Right cardiac atrium (tissue), 5 donors: Measurements from ENCODE around the gene YIF1A. TPM values are rescaled to one million over a fixed set of nuclear protein-coding genes. Genes with fewer than 3 reads are reported as not detected.
A peak's percentile ranks its signal among the peaks of the same experiment; 100 is the strongest.

Experiments used
- ATAC-seq, 2 donors: fragments of 200-7000 bp; cut with Tn5 transposase; one replicate each; pipeline versions ENCODE4 v1.8.0 to v1.9.1; 2020; ENCODE audit warnings: moderate library complexity in 2 of 2, mild to moderate bottlenecking in 1 of 2
- DNase-seq, 3 donors: peaks; one replicate each; pipeline ENCODE4 v3.0.0-alpha.2; 2020
- H3K27ac ChIP-seq: one replicate; pipeline ENCODE4 v1.5.1; 2013; ENCODE audit warnings: mild to moderate bottlenecking, low read length, control low read depth, moderate library complexity
- H3K27me3 ChIP-seq: one replicate; pipeline ENCODE4 v1.6.1; 2013; ENCODE audit not compliant: control insufficient read depth, insufficient read depth
- H3K4me1 ChIP-seq: one replicate; pipeline ENCODE4 v1.6.1; 2013; ENCODE audit warnings: low read length; ENCODE audit not compliant: control insufficient read depth, insufficient read depth
- H3K4me3 ChIP-seq: one replicate; pipeline ENCODE4 v1.5.1; 2013; ENCODE audit warnings: low read length, control low read depth
- H3K9me3 ChIP-seq: one replicate; pipeline ENCODE4 v1.6.1; 2013; ENCODE audit warnings: low read length; ENCODE audit not compliant: control insufficient read depth
- WGBS: extraction: QIAGEN DNeasy Blood & Tissue Kit; methylation state at CpG from one replicate; pipeline ENCODE4 v1.1.7; 2013; 5-methylcytosine and 5-hydroxymethylcytosine counted together
- intact Hi-C, 4 donors: fragments of 100-400 bp; cut with DNase I; formaldehyde crosslinking; loops; one replicate each; pipeline versions ENCODE4 v1.11.0 to v1.14.0; 2022 to 2023
- long read RNA-seq, 4 donors: library from polyadenylated mRNA; unstranded; transcript quantifications; one replicate each; pipeline ENCODE4 v2.0.0, GENCODE V29; 2020 to 2021
- polyA plus RNA-seq: library from polyadenylated mRNA; stranded (reverse); fragments of 200-250 nt; gene quantifications from one replicate; pipeline ENCODE4 v1.2.3, GENCODE V29; 2013
- total RNA-seq, 4 donors: library from RNA; stranded (reverse); fragmentation: NEBNext Ultra II Directional; extraction: Animal tissue kit (Norgen Biotek cat#: 25700); gene quantifications; one replicate each; pipeline ENCODE4 v1.2.1, GENCODE V29; 2021
- donor health status: healthy with polysubstance abuse.
- donor health status: DM: no; HTN: yes; CAD: no.
- donor health status: DM: no; HTN: no; CAD: no.
- donor health status: DM: no; HTN: yes; CAD: no; lungs with severe emphysema.
- donor health status: DM: yes; HTN: yes; CAD: no.

The YIF1A gene, protein sequence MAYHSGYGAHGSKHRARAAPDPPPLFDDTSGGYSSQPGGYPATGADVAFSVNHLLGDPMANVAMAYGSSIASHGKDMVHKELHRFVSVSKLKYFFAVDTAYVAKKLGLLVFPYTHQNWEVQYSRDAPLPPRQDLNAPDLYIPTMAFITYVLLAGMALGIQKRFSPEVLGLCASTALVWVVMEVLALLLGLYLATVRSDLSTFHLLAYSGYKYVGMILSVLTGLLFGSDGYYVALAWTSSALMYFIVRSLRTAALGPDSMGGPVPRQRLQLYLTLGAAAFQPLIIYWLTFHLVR
- total RNA-seq (10 to 100 TPM; 48.0 to 65.3 (median 50.5) TPM), polyA plus RNA-seq (56.1 TPM)
- long read RNA-seq, donor 1, transcript YIF1A-201 (7 exons, 943 nt): minor isoform, 11 of 150 reads
- long read RNA-seq, donor 1, transcript YIF1A-203 (8 exons, 1,124 nt): major isoform, 118 of 150 reads
- long read RNA-seq, donor 1, partial matches to known transcripts: 8 of 150 reads
- long read RNA-seq, donor 1, other reads (novel, unspliced or antisense): 11 of 150 reads
- long read RNA-seq, donor 2, transcript YIF1A-201 (7 exons, 943 nt): minor isoform, 6 of 60 reads
- long read RNA-seq, donor 2, transcript YIF1A-203 (8 exons, 1,124 nt): major isoform, 44 of 60 reads
- long read RNA-seq, donor 2, partial matches to known transcripts: 6 of 60 reads
- long read RNA-seq, donor 2, other reads (novel, unspliced or antisense): 3 of 60 reads
- long read RNA-seq, donor 3, transcript YIF1A-203 (8 exons, 1,124 nt): major isoform, 121 of 160 reads
- long read RNA-seq, donor 3, partial matches to known transcripts: 18 of 160 reads
- long read RNA-seq, donor 3, other reads (novel, unspliced or antisense): 17 of 160 reads
- long read RNA-seq, donor 4, transcript YIF1A-203 (8 exons, 1,124 nt): major isoform, 45 of 62 reads
- long read RNA-seq, donor 4, partial matches to known transcripts: 9 of 62 reads
- long read RNA-seq, donor 4, other reads (novel, unspliced or antisense): 4 of 62 reads

DNA sequence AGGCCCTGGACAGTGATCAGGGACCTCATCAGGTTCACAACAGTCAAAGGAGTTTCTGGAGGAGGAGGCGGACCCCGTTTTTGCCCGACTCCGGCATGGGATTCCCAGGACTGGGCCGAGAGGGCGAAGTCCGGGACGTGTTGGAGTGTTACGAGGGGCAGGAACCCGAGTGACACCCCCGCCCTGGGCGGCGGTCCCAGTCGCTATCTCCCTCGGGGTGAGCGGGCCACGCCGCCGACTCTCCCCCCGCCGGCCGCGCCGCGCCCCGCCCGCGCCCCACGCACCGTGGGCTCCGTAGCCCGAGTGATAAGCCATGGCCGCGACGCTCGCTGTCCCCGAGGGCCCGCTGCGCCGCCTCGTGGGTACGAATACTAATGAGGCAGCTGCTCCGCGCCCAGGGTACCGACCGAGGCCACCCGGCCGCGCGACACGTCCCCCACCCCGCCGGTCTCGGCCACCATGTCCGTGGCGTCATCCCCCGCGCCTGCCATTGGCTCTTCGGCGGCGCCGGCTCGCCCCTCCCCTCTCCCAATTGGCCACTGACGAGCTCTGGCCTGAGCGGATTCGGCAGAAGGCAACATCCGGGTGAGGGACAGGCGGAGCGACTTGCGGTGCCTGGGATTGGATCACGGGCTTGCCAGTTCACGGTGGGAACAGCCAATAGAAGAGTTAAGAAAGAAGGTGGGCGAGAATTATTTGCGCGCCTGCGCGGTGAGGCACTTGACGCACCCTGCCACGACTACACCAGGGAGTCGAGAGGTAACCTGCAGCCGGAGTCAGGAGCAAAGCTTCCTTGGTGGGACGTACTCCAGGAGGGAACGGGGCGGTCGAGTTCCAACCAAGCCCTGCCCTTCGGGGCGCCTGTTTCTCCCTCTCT is at the start of gene YIF1A:
Gene YIF1A (minus strand): TSS at position 473 of the 877 bp plus-strand sequence. CDS start 158 bp downstream, at position 315.
- Histone ChIP-seq H3K4me1 (peaks cover 10% of the 10 kb centered on the region), H3K4me3 (peak within 1 kb of the TSS; percentile 63), H3K27ac (peak within 1 kb of the TSS; percentile 76), H3K27me3 (no peaks in the 10 kb centered on the region), H3K9me3 (no peaks in the 10 kb centered on the region)
- DNase-seq (peak; percentile 99 to 100 (median 99)), ATAC-seq (peak; percentile 96)
- intact Hi-C loops: no loop called here
- under 1% methylated on average over 87 of the region's 87 CpGs for WGBS

DNA sequence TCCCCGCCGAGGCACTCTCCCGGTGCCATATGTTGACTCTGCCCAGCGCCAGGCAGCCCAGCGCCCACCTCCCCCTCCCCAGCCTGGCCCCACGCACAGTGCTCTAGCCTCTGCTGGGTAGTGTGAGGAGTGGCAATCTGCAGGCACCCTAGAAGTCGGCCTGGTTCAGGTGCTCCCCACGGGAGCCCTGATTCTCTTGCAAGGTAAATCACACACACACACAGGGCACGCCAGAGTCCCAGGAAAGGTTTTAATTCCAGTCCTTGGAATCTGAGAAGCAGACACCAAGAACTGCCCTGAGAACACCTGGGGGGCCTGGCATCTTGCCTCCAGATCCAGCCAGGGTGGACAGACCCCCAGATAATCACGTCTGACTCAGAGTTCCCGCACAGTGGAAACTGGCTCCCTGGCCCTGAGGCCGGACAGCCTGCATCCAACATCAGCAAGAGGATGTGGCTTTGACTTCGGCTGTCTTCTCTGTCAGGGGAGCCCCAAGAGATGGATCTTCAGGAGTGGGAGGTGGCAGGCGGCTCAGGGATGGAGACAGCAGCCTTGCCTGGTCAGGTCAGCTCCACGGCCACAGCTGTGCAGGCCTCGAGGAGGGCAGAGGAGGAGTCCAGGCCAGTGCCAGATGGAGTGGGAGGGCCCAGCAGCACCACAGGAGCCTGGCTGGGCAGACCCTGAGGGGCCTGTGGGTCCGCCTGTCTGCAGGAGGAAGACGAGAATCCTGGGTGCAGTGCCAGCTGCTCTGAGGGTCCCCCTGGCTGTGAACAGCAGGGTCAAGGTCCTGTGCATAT is 48.4 kb upstream of the YIF1A start:
- ATAC-seq (peak in 1 of 2 donors; percentile 7), DNase-seq (peak; percentile 15 to 60 (median 55))
- H3K4me3 ChIP-seq: no peak overlapping the region
- no peaks in the 10 kb centered on the region for H3K27me3 ChIP-seq
- intact Hi-C loops: no loop called here
- no peaks in the 10 kb centered on the region for H3K9me3 ChIP-seq
- 65% methylated on average over 18 of the region's 18 CpGs for WGBS
- H3K4me1 ChIP-seq: peaks cover 3% of the 10 kb centered on the region
- no peak overlapping the region for H3K27ac ChIP-seq

DNA sequence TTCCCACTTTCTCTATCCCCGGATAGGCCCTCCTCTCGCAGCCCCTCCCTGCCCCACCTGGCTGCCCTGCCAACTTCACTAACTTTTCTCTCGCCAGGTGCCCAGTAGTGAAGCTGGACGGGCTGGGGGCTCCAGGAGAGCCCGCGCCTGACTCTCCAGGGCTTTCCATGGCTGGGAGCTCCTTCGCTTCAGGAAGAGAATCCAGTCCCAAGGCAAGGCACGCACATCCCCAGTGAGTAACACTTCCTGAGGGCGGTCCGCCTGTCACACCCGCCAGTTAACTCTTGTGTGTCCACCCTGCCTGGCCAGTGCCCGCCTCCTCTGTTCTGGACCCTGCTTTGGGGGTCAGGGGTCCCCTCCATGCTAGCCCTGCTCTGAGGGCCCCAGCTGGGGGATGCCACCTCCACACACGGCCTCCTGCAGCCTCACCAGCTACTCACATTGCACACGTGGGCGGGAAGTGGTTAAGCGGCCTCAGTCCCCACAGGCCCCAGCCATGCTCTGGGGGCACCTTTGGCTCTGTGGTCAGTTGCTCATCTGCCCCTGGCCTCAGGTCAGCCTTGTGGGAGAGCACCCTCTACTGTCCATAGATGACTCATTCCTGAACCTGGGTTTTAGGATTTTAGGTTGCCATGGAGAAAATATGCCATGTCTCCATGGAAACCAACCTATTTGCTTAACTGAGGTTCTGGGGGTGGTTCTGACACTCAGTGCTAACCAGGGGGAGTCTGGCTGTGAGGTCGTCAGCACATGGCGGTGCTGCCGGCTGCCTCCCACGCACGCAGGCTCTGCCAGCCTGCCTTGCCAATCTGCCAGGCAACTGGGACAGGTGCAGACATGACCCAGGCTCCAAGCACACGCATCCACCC is 47.5 kb upstream of the YIF1A start, which contains the start of gene RIN1:
Gene RIN1 (minus strand): TSS at position 201 of the 869 bp plus-strand sequence. CDS start 32 bp downstream, at position 169.
- H3K27me3 ChIP-seq: no peaks in the 10 kb centered on the region
- DNase-seq (peak; percentile 77 to 83 (median 81)), ATAC-seq (peak; percentile 65 to 87)
- H3K9me3 ChIP-seq: no peaks in the 10 kb centered on the region
- intact Hi-C loops: no loop called here
- peaks cover 3% of the 10 kb centered on the region for H3K4me1 ChIP-seq
- 12% methylated on average over 22 of the region's 22 CpGs for WGBS
- H3K27ac ChIP-seq: peak within 1 kb of the TSS; percentile 16
- peak within 1 kb of the TSS; percentile 46 for H3K4me3 ChIP-seq

DNA sequence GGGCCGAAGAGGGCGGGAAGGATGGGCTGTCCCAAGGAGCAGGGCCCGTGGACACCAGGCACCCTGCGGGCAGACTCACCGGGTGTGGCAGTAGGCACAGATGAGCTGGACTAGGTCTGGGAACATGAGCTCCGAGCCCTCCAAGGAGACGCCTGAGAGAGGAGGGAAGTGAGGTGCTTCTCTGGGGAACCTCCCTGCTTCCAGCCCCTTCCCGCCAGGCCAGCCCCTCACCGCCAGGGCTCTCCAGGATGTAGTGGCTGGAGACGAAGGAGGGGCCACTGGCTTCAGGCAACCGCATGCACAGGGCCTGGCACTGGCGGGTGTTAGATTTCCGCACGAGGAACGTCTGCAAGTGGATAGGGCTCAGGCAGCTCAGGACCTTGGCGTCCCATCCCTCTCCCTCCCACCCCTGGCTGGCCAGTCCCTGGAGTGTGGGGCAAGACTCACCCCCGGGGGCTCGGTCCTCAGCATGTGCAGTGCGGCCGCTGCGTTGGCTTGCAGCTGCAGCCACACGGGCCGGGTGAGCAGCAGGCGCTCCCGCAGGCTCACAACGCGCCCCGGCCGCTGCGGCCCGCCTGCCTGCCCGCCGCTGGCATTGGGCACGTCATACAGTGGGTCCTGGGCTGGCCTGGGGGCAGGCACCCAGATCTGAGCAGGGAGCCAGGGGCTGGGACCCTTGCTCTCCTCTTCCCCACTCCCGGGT is 46.7 kb upstream of the YIF1A start:
- Histone ChIP-seq H3K4me3 (peak overlapping the region; percentile 46), H3K27me3 (no peaks in the 10 kb centered on the region), H3K9me3 (no peaks in the 10 kb centered on the region), H3K4me1 (peaks cover 3% of the 10 kb centered on the region), H3K27ac (peak overlapping the region; percentile 16)
- 10% methylated on average over 35 of the region's 35 CpGs for WGBS
- intact Hi-C loops: no loop called here
- peak; percentile 21 to 62 for ATAC-seq
- DNase-seq: peak; percentile 57 to 69 (median 69)

DNA sequence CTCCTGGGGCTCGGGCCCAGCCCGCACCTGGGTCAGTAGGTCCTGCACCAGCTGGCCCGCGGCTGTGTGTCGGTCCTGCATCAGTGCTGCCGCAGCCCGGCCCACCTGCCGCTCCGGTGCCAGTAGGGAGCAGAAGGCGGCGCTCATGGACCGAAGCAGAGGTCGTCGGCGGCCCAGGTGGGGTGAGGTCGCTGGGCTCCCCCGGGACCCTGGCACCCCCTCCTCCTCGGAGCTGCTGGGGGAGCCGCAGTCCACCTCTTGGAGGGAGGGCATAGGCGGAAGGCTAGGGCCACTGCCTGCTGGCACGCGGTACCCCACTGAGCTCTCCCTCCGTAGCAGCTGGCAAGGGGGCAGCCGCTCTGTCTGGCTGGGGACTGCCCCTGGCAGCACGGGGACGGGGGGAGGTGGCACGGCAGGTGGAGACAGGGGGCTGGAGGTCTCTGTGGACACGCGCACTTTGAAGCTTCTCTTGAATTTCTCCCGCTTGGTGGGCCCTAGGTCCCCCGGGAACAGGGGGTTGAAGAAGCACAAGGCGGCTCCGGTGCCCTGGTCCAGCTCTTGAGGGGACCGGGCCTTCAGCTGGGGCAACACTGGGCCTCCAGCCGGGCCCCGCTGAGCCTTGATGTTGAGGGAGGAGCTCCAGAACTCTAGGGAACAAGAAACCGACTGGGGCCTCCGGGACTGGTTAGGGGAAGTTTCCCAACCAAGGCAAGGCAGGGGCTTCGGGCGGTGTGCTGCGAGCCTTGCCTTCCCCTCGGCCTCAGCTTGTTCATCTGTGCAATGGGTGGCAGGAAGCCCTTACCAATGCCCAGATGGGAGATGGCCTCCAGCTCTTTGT is 45.9 kb upstream of the YIF1A start:
- Histone ChIP-seq H3K4me3 (no peak overlapping the region), H3K9me3 (no peaks in the 10 kb centered on the region), H3K4me1 (peaks cover 3% of the 10 kb centered on the region), H3K27me3 (no peaks in the 10 kb centered on the region), H3K27ac (no peak overlapping the region)
- ATAC-seq (no peak), DNase-seq (peak; percentile 25 to 65 (median 58))
- 82% methylated on average over 42 of the region's 42 CpGs for WGBS
- intact Hi-C loops: no loop called here

DNA sequence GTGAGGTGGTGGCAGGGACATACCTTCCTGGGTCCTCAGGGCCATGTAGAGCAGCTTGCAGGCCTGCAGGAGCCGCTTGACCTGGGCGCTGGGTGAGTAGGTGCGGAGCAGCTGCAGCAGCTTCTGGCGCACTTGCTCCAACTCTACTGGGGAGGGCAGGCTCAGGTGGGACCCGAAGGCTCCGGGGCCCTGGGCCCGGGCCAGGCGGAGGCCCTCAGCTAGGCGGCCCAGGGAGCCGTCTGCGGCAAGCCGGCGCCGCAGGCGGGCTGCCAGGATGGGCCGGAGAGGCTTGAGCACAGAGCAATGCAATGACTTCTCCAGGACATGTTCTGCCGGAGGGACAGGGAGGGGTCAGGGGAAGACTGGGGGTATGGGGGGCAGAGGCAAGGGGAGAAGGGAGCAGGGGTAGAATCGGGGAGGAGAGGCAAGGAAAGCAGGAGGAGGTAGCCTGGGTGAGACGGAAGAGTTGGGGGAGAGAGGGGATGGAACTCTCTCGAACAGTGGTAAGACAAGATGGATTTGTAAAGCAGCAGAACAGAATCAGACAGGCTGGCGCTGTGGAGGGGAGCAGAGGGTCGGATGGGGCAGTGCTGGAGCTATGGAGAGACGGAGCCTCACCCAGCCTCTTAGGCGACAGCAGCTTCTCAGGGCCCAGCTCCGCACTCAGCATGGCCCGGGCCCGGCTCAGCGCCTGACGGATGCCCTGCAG is 45.1 kb upstream of the YIF1A start:
- intact Hi-C loops: no loop called here
- ATAC-seq (no peak), DNase-seq (peak in 2 of 3 donors; percentile 9 to 55)
- Histone ChIP-seq H3K9me3 (no peaks in the 10 kb centered on the region), H3K4me3 (no peak overlapping the region), H3K27me3 (no peaks in the 10 kb centered on the region), H3K4me1 (peaks cover 3% of the 10 kb centered on the region), H3K27ac (no peak overlapping the region)
- 87% methylated on average over 29 of the region's 29 CpGs for WGBS

DNA sequence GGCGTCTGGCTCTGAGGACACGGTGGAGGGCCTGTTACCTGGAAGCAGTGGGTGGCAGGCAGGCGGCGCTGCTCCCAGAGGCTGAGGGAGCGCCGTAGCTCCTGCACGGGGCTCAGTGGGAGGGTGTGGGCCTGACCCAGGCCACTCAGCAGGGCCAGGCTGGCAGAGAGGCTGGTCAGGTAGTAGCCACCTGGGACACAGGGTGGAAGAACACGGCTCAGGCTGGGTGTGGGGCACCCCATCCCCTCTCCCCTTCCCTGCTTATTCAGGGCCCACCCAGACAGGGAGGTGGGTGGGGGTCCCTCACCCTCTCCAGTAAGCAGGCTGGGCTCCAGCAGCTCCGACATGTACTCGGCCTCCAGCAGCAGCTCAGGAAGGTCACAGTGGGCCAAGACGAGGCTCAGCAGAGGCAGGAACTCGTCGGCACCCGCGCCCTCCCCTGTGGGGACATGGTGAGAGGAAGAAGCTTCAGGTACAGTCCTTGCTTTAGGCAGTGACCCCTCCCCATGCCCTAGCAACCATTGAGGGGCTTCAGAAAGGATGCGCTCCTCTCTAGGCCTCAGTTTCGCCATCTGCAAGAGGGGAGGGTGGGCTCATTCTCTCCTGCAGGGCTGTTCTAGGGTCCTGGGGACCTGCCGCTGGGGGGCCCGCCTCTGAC is 44.4 kb upstream of the YIF1A start:
- Histone ChIP-seq H3K27ac (no peak overlapping the region), H3K27me3 (no peaks in the 10 kb centered on the region), H3K9me3 (no peaks in the 10 kb centered on the region), H3K4me3 (no peak overlapping the region), H3K4me1 (peaks cover 3% of the 10 kb centered on the region)
- ATAC-seq (no peak), DNase-seq (peak; percentile 10 to 51 (median 35))
- 88% methylated on average over 19 of the region's 19 CpGs for WGBS
- intact Hi-C loops: no loop called here
